GM20431 (cell line): ENCODE measurements around the gene KCNH5.

Experiments
- in situ Hi-C: fragments of 300-500 bp; cut with MseI, MboI; formaldehyde crosslinking; loops from one replicate; pipeline ENCODE4 v1.15.0; 2020; ENCODE audit warnings: low sequenced_read_pairs; ENCODE audit not compliant: unreplicated experiment

The KCNH5 gene, protein sequence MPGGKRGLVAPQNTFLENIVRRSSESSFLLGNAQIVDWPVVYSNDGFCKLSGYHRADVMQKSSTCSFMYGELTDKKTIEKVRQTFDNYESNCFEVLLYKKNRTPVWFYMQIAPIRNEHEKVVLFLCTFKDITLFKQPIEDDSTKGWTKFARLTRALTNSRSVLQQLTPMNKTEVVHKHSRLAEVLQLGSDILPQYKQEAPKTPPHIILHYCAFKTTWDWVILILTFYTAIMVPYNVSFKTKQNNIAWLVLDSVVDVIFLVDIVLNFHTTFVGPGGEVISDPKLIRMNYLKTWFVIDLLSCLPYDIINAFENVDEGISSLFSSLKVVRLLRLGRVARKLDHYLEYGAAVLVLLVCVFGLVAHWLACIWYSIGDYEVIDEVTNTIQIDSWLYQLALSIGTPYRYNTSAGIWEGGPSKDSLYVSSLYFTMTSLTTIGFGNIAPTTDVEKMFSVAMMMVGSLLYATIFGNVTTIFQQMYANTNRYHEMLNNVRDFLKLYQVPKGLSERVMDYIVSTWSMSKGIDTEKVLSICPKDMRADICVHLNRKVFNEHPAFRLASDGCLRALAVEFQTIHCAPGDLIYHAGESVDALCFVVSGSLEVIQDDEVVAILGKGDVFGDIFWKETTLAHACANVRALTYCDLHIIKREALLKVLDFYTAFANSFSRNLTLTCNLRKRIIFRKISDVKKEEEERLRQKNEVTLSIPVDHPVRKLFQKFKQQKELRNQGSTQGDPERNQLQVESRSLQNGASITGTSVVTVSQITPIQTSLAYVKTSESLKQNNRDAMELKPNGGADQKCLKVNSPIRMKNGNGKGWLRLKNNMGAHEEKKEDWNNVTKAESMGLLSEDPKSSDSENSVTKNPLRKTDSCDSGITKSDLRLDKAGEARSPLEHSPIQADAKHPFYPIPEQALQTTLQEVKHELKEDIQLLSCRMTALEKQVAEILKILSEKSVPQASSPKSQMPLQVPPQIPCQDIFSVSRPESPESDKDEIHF

GRCh38 chr14:63045234-63045611, at the start of gene KCNH5:
Gene KCNH5, minus strand, starts transcription at chr14:63045458. Its CDS starts 272 bp downstream, at chr14:63045186.
- in situ Hi-C loops: no loop called here

- in situ Hi-C loops: no loop called here
Measured at GRCh38 chr14:63091394-63091996, 46.2 kb upstream of the KCNH5 start.

GRCh38 chr14:63088865-63089264, 43.6 kb upstream of the KCNH5 start:
- in situ Hi-C loops: no loop called here

GRCh38 chr14:63078569-63078968, 33.3 kb upstream of the KCNH5 start:
- in situ Hi-C loops: no loop called here

DNA sequence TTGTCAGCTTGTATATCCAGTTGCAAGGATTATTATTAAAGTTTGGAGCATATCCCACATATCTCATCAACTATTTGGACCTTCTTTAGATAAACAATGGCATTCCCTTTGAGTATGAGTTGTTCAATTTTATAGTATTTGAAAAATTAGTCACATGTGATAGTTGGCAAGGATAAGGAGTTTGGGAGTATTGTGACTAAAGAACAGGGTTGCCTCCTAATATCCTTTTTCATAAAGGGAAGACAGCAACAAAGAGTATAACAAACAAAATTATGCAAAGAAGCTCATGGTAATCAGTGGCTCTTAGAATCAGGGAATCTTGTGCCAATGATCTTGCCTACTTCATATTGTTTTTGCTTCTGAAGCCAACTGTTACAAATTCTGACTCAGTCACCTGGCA, 31.2 kb upstream of the KCNH5 start:
- in situ Hi-C loops: no loop called here

DNA sequence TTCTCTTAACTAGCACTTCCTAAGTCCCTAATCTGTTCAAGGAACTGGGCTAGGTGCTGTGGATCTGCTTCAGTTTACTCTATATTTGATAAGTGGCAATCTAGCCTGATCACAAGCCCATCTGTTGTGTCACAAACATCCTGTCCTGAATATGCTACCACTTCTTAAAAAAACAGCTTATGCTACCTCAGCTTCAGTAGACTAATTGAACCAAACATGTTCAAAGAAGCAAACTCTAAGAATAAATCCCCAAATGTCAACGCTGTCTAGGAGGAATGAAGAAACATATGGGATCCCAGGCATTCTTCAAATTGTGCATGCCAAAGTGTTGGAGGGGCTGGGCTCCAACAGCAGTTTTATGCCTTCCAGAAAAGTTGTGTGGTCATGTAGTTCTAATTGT, 10.4 kb upstream of the KCNH5 start:
- in situ Hi-C loops: no loop called here

GRCh38 chr14:63051992-63052391, 6.7 kb upstream of the KCNH5 start:
- in situ Hi-C loops: no loop called here

DNA sequence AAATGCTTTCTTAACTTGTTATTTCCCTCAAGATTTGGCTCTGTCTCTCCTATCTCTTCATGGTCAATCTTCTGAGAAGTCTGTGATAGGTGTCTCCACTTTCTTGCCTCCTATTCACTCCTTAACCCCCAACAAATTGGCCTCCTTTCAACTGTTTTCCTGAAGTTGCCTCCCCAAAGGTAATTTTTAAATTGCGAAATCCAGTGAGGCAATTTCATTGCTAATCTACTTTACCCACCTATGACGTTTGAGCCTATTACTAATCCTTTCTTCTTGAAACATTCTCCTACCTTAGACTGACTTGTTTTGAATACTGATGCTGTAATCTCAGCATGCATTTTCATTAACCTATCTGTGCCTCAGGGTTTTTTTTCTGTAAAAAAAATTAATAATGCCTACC, 6.0 kb upstream of the KCNH5 start:
- in situ Hi-C loops: no loop called here

DNA sequence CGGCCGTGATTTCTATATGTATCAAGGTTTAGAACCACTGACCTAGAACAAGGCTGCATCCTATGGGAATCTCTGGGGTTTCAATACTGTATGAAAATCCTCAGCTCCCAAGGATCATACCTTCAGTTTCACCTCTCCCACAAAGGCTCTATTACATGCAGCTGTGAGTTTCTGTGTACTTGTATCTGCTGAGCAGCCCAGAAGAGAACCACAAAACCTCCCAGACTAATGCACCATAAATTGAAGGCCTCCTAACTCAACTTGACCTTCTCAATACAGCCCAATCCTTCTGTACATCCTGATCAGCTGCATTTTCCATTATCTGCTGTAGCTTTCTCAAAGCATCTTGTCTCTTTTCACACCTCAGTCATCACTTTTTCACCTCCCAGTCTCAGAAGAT, 5.4 kb upstream of the KCNH5 start:
- in situ Hi-C loops: no loop called here

- in situ Hi-C loops: no loop called here
Measured at GRCh38 chr14:63046339-63047268, 1.3 kb upstream of the KCNH5 start.

DNA sequence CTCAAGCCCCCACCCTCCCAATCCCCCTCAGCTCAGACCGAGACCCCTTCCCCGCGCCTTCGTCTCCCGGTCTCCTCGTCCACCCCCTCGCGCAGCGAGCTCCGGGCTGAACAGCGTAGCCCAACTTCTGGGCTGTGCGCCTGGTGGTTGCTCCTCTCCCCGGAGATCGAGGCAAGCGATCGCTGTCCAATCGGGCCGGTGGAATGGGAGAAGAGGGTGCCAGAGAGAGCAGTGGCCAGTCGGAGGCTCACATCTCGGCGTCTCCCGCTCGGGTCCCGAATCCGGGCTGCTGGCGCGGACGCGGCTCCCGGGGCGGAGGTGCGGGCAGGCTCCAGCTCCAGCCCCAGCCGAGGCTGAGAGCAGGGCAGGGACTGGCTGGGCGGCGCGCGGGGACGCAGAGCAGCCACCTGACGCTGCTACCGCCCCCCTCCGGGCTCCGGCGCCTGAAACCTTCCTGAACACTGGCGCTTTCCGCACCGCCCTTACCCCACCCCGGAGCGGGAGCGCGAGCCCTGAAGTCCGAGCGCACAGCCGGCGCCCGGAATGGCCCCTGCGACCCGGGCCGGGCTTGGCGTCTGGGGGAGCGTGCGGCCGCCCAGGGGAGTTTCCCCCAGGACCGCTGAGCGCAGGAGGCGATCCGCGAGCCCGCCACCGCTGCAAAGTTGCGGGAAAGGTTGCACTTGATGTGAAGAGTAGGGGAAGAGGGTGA, 508 bp upstream of the KCNH5 start:
- in situ Hi-C loops: no loop called here

- in situ Hi-C loops: no loop called here
Measured at GRCh38 chr14:63039866-63040265, 5.4 kb downstream of the KCNH5 start.

DNA sequence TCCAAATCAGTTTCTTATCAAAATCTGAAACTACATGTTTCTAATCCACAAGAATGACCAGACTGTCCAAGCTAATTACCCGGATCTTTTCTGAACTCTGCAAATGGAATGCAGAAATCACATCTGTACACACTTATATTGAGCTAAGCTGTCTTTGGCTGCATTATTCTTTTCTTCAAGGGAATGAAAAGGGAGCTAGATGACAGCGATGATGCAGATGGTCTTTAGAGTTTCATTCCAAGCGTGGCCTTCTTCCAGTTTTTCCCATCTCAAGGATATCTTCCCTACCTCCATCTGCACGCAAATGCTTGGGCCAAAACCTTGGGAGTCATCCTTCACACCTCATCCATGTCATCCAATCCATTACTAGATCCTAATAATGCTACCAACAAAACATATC, 12.6 kb downstream of the KCNH5 start:
- in situ Hi-C loops: no loop called here

GRCh38 chr14:63032076-63032475, 13.2 kb downstream of the KCNH5 start:
- in situ Hi-C loops: no loop called here

DNA sequence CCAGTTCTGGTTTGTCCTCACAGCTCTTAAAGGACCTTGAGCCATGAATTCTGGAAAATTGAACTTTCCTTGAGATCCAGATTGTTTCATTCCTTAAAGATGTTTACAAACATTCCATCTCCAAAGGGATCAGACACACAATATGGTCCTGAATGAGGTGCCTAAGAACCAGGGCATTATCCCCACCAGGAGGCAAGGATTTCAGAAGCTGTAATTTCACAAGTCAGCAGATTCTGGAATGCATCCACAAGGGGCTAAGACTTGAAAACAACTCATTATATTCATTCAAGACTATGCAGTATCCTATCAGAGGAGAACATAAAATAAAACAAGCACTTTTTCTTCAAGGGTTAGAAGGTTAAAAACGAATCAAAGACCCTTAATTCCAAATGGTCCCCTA, 15.1 kb downstream of the KCNH5 start:
- in situ Hi-C loops: no loop called here

DNA sequence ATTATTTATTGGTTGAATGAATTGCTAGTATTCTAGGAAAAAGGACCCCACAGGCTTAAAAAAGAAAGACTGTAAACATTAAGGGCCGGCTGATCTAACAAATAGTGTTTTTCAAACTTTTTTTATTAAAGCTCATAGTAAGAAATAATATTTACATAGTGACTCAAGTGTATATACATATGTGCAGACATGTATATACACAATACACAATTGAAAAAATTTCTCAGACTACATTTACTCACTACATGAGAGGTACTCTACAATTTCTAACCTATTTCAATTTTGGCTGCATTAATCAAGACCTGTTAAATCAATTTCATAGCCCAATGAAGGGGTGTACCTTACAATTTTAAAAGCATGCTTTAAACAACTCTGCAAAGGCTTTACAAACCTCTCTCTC, 17.5 kb downstream of the KCNH5 start:
- in situ Hi-C loops: no loop called here

GRCh38 chr14:63026491-63026890, 18.8 kb downstream of the KCNH5 start:
- in situ Hi-C loops: no loop called here

DNA sequence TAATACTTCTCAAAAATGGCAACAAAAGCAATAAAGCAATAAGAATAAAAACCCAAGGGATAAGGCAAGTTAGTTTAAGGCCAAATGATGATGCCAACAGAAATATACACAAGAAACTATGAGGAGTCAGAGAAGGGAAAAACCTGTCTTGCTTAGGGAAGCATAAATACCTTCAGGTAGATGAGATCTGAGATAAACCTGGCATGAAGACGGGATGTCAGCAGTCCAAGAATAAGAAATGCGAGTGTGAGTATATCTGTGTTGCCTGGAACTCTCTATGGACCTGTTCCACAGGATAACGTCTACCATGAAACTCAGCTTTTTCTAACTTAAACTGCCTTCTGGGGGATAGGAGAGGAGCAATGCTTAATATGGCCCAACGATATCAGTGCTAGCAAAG, 30.6 kb downstream of the KCNH5 start:
- in situ Hi-C loops: no loop called here

DNA sequence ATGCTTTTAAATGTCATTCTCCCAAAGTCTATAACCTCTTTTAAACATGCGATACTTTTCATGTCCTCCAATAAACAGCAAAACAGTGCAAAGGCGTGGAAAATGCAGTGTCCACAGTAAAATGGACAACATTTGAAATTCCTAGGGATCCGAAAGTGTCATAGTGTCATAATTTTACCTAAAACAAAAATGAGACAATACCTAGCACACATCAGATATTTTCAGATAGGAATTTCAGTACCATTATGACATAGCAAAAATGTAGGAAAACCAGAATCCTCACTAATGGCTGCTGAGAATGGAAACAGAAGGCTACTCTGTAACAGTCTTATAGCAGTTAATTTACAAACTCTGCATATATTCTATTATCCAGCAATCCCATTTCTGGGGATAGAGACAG, 33.1 kb downstream of the KCNH5 start:
- in situ Hi-C loops: no loop called here
